CD4-positive, alpha-beta T cell treated with Interleukin-17A for 4 hours (primary cell): ENCODE results near the gene INPP4A.

ENCODE experiments used
- DNase-seq: peaks from one replicate; pipeline ENCODE4 v3.0.0-alpha.2; 2020; ENCODE audit warnings: mixed read lengths

INPP4A gene

DNA sequence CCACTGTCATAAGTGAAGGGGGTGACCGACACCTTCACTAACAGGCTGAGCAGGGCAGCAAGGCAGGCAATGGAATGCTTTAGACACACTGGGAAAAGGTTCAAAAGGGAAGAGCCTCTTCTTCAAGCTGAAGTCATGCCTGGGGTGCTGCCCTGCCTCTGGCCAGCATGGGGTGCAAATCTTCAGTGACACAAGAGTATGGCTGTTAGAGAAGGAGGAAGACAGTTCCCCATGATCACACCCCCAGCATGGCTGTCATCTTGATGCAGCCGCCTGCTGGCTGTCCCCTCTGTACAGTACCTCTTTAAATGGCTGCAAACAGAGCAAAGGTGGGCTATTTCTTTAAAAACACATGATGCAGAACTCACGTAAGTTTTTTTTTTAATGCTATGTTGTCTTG is 71.9 kb downstream of the INPP4A start:
- no peak for DNase-seq

DNA sequence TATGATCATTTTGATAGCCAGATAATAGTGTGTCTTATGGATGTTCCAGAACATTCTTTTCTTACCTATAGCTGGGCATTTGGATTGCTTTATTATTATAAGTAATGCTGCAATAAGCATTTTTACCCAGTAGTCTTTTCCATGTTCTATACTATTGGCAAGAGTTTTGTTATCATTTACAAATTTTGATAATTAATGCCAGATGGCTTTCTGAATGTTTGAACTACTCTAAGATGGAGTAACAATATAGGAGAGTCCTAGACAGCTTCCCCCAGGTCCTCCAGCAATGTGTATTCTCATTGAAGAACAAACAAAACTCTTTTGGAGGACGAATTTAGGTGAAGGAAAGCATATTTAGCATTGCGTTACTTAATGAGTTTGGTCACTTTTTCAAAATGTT is 73.0 kb downstream of the INPP4A start:
- DNase-seq = no peak

DNA sequence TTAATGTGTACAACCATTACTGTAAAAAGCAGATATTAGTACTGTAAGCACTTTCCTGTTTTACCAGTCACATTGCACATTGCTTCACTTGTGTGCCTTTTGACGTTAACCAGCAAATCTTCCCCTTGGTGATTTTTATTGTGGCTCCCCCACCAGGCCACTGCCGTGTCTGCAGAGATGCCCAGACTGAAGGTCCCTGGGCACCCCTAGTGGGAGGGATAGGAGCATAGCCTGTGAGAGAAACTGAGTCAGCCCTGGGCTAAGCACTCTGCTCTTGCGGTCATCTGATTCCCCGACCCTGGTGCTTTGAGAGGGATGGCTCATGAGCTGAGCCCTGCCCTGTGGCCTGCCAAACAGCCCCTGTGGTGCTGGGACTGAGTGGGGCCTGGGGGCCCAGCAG is 73.4 kb downstream of the INPP4A start:
- DNase-seq = peak; percentile 75

DNA sequence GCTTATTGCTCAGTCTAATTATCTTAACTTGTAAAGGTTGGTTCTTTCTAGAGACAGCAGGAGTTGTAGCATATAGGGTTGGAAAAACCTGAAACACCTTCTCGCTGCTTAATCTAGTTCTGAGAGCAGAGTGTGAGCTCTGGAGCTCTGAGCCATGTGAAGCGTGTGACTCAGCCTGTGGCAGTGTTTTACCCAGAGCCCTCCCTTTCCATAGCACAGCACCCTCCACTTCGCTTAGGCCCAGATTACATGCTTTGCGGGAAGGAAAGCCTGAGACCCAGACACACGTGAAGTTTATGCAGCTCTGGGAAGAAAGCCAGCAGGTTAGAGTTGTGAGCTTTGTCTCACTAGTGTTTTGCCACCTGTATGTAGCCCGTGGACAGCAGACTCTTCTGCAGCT is 74.5 kb downstream of the INPP4A start:
- DNase-seq = no peak

DNA sequence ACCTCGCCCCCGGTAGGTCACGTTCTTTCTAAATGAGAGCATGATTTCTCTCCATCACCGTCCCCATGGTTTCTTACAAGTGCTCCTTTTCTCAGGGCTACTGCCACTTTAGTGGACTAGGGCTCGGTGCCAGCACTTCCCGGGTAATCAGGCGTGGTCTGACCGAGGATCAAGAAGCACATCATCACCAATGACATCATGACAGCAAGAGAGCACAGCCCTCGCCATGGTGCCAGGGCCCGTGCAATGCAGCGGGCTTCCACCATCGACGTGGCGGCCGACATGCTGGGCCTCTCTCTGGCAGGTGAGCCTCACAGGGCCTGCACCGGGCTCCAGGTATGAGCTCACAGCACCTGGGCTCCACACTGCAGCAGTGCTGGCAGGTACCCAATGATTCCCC is 75.2 kb downstream of the INPP4A start:
- DNase-seq = no peak

DNA sequence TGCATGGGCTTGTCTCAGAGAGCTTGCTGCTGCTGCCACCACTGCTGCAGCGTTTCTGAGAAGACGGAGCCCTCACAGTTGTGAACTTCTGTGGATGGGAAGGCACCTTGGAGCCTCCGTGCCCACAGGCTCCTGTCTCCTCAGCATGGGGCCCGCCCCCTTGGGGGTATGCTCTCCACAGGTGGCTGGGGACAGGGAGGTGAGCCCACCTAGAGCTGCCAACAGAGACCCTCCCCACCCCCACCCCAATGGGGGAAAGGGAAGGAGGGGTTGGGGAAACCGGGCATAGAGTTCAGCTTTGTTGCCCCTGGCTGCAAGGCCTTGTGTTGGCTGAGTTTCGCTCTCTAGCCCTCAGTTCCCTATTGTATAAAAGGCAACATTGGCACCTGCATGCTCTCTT is 76.1 kb downstream of the INPP4A start:
- DNase-seq = no peak

DNA sequence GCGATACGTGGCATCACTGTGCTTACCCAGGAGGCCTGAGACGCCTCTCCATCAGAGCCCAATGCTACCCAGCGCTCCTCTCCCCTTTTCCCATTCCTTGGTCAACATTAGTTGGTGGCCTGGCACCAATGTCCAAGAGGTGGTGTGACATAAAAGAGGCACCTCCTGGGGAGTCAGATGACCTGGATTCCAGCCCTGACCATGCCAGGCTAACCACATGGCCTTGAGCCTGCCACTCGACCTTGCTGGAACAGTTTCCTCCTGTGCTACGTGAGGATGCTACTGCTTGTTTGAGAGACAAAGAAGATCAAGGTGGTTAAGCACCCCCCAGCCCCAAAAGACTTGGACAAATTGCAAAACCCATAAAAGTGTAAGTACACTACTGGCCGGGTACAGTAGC is 76.6 kb downstream of the INPP4A start:
- DNase-seq = no peak

DNA sequence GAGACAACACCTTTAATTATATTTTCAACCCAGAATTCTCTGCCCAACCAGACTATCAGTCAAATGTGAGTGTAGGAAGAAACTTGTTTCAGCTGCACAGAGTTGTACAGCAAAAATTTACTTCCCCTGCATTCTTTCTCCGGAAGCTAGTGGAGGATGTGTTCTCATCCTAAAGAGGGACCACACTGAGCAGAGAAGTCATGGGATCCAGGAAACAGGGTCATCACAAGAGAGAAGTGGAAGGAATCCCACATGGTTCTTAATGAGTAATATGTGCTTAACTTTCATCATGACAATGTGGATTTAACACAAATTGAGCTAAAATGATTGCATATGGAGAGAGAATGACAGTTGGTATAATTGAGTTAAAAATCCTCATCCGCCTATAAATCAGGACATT is 78.2 kb downstream of the INPP4A start:
- no peak for DNase-seq

DNA sequence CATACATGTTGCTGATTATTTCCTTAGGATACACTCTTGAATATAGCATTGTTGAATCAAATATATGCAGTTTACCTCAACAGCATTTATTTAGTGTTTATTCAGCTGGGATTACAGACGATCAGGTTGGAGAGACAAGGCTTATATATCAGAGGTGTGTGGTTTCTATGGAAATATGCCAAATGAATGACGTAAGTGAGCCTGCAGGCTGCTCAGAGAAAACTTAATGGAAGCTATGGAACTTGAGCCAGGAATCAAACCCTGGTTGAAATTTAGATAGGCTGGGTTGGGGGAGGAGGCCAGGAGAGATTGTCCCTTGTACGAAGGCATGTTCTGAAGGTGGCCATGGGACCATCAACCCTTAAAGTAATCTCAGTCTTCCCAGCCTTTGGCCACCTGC is 79.5 kb downstream of the INPP4A start:
- no peak for DNase-seq

DNA sequence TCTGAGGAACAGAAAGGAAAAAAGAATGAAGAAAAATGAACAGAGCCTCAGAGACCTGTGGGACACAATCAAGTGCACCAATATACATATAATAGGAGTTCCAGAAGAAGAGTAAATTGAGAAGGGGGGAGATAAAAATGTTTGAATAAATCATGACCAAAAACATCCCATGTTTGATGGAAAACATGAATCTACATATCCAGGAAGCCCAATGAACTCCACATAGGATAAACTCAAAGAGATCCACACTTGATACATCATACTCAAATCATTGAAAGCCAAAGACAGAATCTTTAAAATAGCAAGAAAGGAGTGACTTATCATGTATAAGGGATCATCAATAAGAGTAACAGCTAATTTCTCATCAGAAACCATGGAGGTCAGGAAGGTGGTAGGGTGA is 83.7 kb downstream of the INPP4A start:
- DNase-seq = no peak

DNA sequence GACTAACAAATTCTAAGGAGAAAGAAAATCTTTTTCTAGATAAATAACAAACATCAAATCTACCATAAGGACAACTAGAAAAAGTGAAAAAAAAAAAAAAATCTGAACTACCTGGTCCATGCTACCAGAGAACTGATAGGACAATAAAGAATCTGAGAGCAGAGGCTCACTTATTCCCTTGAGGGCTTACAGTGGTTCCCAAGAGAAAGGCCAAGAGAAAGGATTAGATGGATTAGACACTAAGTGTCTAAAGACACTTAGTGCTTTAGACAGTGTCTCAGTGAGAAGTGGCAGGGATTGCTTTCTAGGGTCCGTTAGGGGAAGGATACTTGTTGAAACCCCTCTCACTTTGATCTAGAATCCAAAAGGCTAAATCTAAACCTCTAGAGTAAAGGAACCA is 85.5 kb downstream of the INPP4A start:
- DNase-seq = no peak

DNA sequence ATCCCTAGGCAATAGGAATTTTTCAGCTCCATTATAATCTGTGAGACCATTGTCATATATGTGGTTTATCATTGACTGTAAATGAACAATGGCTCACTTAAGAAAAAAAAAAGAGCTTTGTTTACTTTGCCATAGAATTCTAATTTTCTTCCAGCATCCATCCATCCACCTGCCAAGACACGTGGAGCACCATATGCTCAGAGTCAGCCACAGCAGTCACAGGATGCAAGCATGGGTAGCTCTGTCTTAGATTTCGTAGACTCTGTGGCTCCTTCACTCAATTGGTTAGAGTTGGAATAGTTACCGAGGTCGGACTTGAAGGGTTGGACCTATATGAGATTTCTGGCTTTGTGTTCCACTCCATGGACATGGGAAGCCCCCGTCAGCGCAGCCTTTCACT is 88.1 kb downstream of the INPP4A start:
- DNase-seq = no peak

DNA sequence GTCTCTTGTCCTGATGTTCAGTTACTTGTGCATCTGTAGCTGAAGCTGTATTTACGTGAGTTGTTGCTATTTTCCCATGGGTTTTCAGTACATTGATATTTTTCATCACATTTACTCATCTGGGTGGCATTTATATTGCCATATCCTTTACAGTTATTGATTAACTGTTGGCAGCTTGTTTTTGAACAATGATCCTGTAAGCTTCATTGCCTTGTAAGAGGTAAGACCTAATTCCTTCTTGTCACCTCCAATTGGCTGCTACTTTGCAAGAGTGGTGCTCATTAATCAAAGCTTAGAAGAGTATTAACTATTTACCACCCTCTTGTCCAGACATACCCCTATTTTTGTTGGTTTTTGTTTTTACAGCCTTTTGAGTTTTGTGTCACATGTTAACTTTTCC is 88.9 kb downstream of the INPP4A start:
- DNase-seq = no peak

DNA sequence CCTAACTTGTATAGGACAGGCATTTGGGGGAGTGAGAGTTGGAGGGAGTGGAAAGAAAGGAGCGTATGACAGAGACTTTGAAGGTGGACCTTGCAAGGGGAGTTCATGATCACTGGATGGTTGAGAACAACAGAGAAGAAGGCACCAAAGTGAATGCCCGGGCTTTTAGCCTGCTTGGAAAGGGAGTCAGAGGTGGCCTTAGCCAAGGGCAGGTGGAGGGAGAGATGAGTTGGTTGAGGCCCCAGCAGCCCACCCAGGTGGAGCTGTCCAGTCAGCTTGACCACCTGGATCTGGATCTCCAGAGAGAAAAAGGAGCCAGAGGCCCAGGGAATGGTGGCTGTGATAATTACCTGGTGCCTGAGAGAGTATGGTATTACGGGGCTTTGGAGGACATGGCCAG is 90.1 kb downstream of the INPP4A start:
- no peak for DNase-seq

DNA sequence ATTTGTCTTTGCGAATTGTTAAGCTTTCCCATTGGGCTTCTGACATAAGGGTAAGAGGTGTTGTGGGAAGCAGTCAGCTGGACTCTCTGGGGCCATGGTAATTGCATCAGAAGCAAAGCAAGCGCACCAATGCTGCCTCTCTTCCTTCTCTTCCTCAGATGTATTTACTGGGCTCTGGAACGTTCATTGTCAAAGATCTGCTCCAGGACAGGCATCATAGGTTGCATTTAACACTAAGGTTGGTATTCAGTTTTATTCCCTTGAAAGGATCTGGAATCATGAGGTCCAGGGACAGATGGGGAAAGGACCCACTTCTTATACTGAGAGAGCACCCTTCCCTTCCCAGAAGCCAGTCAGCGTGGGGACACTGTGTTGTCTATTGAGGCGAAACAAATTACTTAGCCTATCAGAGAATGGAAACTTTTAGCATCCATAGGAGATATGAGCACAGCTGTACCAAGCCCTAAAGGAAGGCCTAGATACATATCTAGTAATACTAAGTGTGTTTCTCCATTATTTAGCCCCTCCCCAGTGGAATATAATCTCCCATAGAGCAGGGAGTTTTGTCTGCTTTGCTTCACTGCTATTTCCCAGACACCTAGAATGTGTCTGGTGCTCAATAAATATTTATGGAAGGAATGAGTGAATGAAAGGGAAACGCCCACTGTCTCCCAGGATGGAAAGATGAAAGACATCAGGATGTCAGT is 91.5 kb downstream of the INPP4A start:
- DNase-seq = no peak

DNA sequence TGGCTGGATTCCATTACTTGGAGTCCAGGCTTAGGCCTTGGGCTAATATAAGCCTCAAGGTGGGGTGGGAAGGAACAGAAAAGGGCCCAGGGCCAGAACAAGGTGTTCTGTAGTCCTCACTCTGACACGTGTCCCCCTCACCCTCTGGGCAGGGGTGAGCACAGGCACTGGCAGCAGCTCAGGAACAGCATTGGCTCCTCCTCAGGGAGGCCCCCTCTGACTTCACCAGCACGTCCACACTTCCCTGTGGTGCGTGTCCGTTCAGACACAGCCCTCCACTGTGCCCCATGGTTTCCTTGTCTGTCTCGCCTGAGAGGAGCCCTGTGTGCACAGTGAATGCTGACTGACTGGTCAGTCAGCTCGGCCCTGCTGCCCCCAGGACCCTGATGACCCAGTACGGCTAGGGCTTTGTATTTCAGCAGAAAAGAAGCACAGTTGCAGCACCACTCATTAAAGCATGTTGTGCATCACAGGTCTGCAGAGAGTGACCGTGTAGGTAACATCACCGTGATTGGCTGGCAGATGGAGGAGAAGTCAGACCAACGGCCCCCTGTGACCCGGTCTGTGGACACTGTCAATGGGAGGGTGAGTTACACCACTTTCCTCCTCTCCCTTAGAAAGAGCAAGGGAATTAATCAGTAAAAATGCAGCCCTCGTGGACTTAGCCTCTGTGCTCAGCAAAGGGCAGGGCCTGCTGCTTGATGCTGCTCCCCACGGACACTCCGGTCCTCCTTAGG is 92.9 kb downstream of the INPP4A start:
- DNase-seq = no peak

DNA sequence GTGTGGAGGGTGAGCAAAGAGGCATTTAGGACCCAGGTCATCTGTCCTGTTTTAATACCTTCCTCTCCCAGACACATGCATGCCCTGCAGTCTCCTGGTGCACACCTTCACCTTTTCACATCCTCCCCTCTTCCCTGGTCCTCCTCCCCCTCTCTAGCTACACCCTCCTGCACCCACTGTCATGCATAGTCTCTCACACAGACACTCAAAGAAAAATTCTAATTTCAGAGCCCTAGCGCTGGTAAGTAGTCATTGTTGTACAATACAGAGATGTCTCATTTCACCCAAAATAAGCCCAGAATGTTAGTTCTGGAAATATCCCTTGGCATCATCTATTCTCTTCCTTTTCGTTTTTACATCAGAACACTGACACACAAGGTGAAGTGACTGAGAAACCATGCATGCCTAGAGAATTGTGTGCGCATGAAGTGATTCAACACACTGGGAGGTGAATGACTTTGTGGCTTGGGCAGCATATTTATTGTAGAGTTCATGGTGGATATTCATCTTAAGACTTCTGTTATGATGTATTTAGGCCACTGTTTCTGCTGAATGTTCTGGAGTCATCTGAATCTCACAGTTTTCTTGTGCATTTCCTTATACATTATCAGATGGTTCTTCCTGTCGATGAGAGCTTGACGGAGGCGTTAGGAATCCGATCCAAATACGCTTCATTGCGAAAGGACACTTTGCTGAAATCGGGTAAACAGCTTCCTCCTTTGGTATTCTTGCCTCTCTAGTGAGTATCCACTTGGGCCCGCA is 93.8 kb downstream of the INPP4A start:
- no peak for DNase-seq

DNA sequence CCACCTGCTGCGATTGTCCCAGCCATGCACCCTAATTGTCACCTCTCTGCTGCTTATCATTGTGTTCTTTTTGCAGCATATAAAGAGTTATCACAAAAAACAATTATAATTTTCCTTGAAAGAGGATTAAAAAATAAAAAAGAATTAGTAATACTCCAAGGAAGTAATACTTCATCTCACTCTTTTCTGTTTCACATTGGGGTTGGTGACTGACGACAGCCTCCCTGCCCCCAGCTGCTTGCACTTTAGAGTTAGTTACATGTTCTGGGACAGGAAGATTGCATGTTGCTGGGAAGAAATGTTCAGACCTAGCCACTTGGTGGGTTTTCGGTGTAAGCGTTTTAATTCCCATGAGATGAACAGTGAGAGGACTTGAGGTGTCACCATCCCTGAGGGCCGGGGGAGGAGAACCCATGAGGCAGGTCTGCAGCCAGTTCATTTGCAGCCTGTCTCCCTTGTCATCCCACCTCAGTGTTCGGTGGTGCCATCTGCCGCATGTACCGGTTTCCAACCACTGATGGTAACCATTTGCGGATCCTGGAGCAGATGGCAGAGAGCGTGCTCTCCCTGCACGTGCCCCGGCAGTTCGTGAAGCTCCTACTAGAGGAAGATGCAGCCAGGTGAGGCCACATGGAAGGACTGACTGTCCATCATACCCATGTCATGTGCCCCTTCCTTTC is 94.5 kb downstream of the INPP4A start:
- no peak for DNase-seq

DNA sequence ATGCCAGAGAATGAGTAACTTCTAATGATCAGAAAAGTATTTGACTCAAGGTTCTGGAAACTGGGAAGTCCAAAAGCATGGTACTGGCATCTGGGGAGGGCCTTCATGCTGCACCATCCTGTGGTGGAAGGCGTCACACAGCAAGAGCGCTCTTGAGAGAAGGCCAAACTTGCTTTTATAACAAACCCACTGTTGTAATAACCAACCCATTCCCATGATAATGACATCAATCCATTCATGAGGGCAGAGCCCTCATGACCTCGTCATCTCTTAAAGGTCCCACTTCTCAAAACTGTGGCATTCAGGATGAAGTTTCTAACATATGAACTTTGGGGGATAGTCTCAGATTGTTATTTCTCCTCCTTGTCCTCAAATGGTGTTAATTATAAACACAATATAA is 95.9 kb downstream of the INPP4A start:
- no peak for DNase-seq

DNA sequence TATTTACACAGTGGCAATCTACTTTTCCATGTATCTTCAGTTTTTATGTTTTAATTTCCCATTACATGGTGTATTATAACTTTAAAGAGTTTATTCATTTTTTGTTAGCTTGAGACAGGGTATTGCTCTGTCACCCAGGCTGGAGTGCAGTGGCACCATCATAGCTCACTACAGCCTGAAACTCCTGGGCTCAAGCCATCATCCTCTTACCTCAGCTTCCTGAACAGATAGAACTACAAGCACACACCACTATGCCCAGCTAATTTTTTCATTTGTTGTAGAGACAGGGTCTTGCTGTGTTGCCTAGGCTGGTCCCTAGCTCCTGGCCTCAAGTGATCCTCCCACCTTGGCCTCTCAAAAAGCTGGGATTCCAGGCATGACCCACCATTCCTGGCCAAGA is 96.8 kb downstream of the INPP4A start:
- no peak for DNase-seq

DNA sequence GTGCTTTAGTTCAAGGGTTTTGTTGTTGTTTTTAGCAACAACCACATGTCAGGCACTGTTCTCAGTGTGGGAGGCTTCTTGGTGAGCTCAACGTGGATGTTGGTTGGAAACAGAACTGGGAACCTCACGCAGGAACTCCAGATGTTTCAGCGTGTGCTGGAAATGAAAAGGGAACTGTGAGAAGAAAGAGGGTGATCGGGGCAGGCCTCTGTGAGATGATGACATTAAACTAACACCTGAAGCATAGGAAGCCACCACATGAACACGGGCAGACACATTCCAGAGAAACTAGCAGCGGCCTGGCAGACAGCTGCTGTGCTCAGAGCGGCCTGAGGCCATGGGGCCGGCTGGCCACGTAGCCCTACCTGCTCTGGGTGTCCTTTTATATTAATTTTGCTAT is 97.2 kb downstream of the INPP4A start:
- no peak for DNase-seq

DNA sequence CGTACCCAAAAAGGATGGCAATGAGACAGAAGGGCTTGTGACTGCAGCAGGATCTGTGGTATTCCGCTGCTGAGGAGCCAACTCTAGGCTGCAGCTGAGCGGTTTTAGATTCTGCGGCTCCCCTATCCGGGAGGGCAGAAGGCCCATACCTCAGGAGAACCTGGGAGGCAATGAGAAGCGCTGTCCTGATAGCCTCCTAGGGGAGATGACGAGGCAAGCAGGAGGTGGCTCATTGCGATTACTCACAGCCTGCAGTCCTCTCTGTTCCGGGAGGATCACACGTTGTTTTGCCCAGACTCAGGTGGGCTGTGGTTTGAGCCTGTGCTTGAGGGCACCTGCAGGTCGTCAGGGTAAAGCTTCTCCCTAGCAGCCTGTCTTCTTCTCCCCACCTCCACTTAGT is 98.6 kb downstream of the INPP4A start:
- no peak for DNase-seq

DNA sequence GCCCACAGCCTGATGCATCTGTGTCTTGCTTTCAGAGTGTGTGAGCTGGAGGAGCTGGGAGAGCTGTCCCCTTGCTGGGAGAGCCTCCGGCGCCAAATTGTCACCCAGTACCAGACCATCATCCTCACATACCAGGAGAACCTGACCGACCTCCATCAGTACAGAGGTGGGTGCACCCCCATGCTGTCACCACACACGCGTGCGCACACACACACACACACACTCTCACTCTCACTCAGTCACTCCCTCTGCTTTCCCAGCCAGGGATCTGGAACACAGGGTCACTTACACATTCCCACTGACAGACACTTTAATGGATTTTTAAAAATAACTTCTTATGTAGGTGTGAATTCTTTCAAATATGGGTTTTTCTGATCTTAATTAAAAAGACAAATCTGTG is 99.2 kb downstream of the INPP4A start:
- no peak for DNase-seq

DNA sequence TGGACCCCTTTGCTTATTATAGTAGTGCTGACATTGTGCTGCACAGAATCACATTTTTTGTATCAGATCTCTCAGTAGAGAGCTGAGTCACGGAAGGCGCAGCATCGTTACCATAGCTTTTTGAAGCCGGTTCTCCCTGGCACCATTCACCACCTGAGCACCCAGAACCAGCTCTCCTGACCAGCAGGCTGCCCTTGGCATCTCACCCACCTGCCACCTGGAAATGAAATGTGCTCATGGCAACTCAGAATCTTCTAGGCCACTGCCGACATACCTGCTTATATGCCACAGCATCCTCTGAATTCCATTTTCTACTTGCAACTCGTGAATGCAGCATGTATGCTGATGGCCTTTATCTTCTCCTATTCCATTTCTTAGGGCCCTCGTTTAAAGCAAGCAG is 100.9 kb downstream of the INPP4A start:
- no peak for DNase-seq
